K562 (cell line): ENCODE results near the gene RBBP5.

Source experiments
- CBFA2T2 ChIP-seq: fragments of 450-650 bp; conservative IDR thresholded peaks from 2 replicates; pipeline ENCODE4 v1.6.1; 2017; ENCODE audit warnings: mild to moderate bottlenecking
- CHD4 ChIP-seq: fragments of 200-600 bp; sonication (generic); IDR thresholded peaks from 3 replicates; pipeline ENCODE4 v1.6.1; 2012; ENCODE audit warnings: low read depth, mild to moderate bottlenecking, mixed read lengths, low read length, inconsistent platforms; ENCODE audit not compliant: insufficient read depth, insufficient replicate concordance, poor library complexity, severe bottlenecking
- E2F6 ChIP-seq, 2 experiments: IDR thresholded peaks; 2 replicates each; pipeline ENCODE4 v1.6.1; 2011; ENCODE audit warnings: borderline replicate concordance in 1 of 2, control low read depth in 1 of 2, low read depth in 1 of 2, low read length in 1 of 2, mild to moderate bottlenecking in 1 of 2, mixed read lengths in 1 of 2, moderate library complexity in 1 of 2; ENCODE audit not compliant: insufficient read depth in 1 of 2, insufficient read length in 1 of 2, poor library complexity in 1 of 2, severe bottlenecking in 1 of 2; ENCODE audit errors: extremely low read depth in 1 of 2
- EP300 ChIP-seq: IDR thresholded peaks from 2 replicates; pipeline ENCODE4 v1.6.1; 2012; ENCODE audit warnings: low read length, improper control_type of control experiment
- FOXJ3 ChIP-seq: sonication (generic); formaldehyde crosslinking; IDR thresholded peaks from 2 replicates; pipeline ENCODE4 v1.4.0; 2020; ENCODE audit warnings: mild to moderate bottlenecking, missing genetic modification reagents
- HDAC1 ChIP-seq, 2 experiments: fragments of 450-650 bp; IDR thresholded peaks; 2 replicates each; pipeline ENCODE4 v1.6.1; 2016 to 2017; ENCODE audit warnings: inconsistent platforms in 1 of 2, mild to moderate bottlenecking in 1 of 2, moderate library complexity in 1 of 2
- HINFP ChIP-seq: fragments of 450-650 bp; conservative IDR thresholded peaks from 2 replicates; pipeline ENCODE4 v1.6.1; 2016; ENCODE audit warnings: missing genetic modification characterization, low read depth, mild to moderate bottlenecking, control low read depth, missing compliant biosample characterization
- HMG20A ChIP-seq: fragments of 450-650 bp; formaldehyde crosslinking; conservative IDR thresholded peaks from 2 replicates; pipeline ENCODE4 v1.4.0; 2020; ENCODE audit warnings: mild to moderate bottlenecking, mixed read lengths
- JUND ChIP-seq, 2 experiments: IDR thresholded peaks; 2 replicates in 1 of 2; 3 replicates in 1 of 2; pipeline ENCODE4 v1.6.1; 2011; ENCODE audit warnings: borderline replicate concordance in 2 of 2, low read depth in 2 of 2, low read length in 2 of 2, improper control_type of control experiment in 1 of 2, missing biosample characterization in 1 of 2, missing genetic modification characterization in 1 of 2, missing genetic modification reagents in 1 of 2
- TEAD4 ChIP-seq, 2 experiments: sonication (generic) in 1 of 2; formaldehyde crosslinking in 1 of 2; IDR thresholded peaks; 2 replicates each; pipeline versions ENCODE4 v1.6.1 to v1.8.0; 2012 to 2022; ENCODE audit warnings: borderline replicate concordance in 1 of 2, inconsistent platforms in 1 of 2, low read length in 1 of 2, mild to moderate bottlenecking in 1 of 2, missing genetic modification reagents in 1 of 2
- TF ChIP-seq, protein P1 (sequence below): sonication (generic); formaldehyde crosslinking; IDR thresholded peaks from 2 replicates; pipeline ENCODE4 v1.8.0; 2022; ENCODE audit warnings: missing genetic modification reagents, mild to moderate bottlenecking, moderate library complexity, borderline replicate concordance
- TF ChIP-seq, protein P2 (sequence below): fragments of 250-450 bp; sonication (Bioruptor Pico); IDR thresholded peaks from 2 replicates; pipeline ENCODE4 v1.4.0; 2020
- TF ChIP-seq, protein P3 (sequence below), 2 experiments: fragments of 450-650 bp in 1 of 2; IDR thresholded peaks; 2 replicates each; pipeline ENCODE4 v1.6.1; 2011 to 2017; ENCODE audit warnings: low read depth in 2 of 2, antibody characterized with exemption in 1 of 2, borderline replicate concordance in 1 of 2, low read length in 1 of 2, mild to moderate bottlenecking in 1 of 2, mixed read lengths in 1 of 2; ENCODE audit not compliant: control insufficient read depth in 1 of 2
- TF ChIP-seq, protein P4 (sequence below): sonication (generic); formaldehyde crosslinking; IDR thresholded peaks from 2 replicates; pipeline ENCODE4 v1.8.1; 2022; ENCODE audit warnings: missing genetic modification reagents

DNA sequence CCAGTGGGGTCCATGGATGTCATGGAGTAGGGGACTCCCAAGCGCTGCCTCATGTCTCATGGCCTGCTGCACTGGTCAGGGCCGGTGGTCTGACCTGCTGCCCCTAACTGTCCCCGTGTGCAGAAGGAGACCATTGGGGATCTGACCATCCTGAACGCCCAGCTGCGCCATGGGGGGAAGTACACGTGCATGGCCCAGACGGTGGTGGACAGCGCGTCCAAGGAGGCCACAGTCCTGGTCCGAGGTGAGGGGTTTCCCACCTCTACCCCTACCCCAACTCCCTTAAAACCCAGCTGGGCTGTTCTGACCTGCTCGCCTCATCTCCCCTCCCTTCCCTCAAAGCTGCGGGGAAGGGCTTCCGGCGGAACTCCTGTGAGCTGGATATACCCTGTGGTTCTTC, 56.1 kb downstream of the RBBP5 start:
- TF ChIP-seq, protein P1, sequence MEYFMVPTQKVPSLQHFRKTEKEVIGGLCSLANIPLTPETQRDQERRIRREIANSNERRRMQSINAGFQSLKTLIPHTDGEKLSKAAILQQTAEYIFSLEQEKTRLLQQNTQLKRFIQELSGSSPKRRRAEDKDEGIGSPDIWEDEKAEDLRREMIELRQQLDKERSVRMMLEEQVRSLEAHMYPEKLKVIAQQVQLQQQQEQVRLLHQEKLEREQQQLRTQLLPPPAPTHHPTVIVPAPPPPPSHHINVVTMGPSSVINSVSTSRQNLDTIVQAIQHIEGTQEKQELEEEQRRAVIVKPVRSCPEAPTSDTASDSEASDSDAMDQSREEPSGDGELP: no peak
- TF ChIP-seq EP300: no peak
- TF ChIP-seq, protein P2, sequence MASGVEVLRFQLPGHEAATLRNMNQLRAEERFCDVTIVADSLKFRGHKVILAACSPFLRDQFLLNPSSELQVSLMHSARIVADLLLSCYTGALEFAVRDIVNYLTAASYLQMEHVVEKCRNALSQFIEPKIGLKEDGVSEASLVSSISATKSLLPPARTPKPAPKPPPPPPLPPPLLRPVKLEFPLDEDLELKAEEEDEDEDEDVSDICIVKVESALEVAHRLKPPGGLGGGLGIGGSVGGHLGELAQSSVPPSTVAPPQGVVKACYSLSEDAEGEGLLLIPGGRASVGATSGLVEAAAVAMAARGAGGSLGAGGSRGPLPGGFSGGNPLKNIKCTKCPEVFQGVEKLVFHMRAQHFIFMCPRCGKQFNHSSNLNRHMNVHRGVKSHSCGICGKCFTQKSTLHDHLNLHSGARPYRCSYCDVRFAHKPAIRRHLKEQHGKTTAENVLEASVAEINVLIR (CRISPR knock-in tag): no peak
- TF ChIP-seq TEAD4 (IDR thresholded peaks at IDR 0.05; ENCODE audit: low read length): no peak
- no peak for TF ChIP-seq TEAD4 (CRISPR knock-in tag; IDR thresholded peaks at IDR 0.05; ENCODE audit: borderline replicate concordance)
- TF ChIP-seq JUND (IDR thresholded peaks at IDR 0.05; ENCODE audit: borderline replicate concordance, low read depth, low read length): no peak
- no peak for TF ChIP-seq JUND (tag; IDR thresholded peaks at IDR 0.05; ENCODE audit: borderline replicate concordance, low read depth, low read length)
- TF ChIP-seq, protein P3, sequence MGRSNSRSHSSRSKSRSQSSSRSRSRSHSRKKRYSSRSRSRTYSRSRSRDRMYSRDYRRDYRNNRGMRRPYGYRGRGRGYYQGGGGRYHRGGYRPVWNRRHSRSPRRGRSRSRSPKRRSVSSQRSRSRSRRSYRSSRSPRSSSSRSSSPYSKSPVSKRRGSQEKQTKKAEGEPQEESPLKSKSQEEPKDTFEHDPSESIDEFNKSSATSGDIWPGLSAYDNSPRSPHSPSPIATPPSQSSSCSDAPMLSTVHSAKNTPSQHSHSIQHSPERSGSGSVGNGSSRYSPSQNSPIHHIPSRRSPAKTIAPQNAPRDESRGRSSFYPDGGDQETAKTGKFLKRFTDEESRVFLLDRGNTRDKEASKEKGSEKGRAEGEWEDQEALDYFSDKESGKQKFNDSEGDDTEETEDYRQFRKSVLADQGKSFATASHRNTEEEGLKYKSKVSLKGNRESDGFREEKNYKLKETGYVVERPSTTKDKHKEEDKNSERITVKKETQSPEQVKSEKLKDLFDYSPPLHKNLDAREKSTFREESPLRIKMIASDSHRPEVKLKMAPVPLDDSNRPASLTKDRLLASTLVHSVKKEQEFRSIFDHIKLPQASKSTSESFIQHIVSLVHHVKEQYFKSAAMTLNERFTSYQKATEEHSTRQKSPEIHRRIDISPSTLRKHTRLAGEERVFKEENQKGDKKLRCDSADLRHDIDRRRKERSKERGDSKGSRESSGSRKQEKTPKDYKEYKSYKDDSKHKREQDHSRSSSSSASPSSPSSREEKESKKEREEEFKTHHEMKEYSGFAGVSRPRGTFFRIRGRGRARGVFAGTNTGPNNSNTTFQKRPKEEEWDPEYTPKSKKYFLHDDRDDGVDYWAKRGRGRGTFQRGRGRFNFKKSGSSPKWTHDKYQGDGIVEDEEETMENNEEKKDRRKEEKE (IDR thresholded peaks at IDR 0.05; ENCODE audit: borderline replicate concordance in 1 of 2, control insufficient read depth in 1 of 2, low read depth in 2 of 2, low read length in 1 of 2): no peak
- no peak for TF ChIP-seq CBFA2T2
- TF ChIP-seq CHD4: no peak
- no peak for TF ChIP-seq HDAC1 (IDR thresholded peaks at IDR 0.05)
- no peak for TF ChIP-seq HINFP (tag)
- TF ChIP-seq HMG20A (CRISPR knock-in tag): no peak
- no peak for TF ChIP-seq E2F6 (IDR thresholded peaks at IDR 0.05; ENCODE audit: borderline replicate concordance in 1 of 2, extremely low read depth in 1 of 2, insufficient read depth in 1 of 2, insufficient read length in 1 of 2, low read depth in 1 of 2, low read length in 1 of 2, poor library complexity in 1 of 2, severe bottlenecking in 1 of 2)
- TF ChIP-seq FOXJ3: no peak
- TF ChIP-seq, protein P4, sequence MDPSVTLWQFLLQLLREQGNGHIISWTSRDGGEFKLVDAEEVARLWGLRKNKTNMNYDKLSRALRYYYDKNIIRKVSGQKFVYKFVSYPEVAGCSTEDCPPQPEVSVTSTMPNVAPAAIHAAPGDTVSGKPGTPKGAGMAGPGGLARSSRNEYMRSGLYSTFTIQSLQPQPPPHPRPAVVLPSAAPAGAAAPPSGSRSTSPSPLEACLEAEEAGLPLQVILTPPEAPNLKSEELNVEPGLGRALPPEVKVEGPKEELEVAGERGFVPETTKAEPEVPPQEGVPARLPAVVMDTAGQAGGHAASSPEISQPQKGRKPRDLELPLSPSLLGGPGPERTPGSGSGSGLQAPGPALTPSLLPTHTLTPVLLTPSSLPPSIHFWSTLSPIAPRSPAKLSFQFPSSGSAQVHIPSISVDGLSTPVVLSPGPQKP (CRISPR knock-in tag): no peak
